Astrocyte (in vitro differentiated cells and primary cell): ENCODE measurements around the gene PUS7.

Experiments
- EZH2 ChIP-seq: IDR thresholded peaks from 2 replicates; pipeline ENCODE4 v1.6.1; 2012; ENCODE audit warnings: mild to moderate bottlenecking, low read length, inconsistent platforms; ENCODE audit not compliant: insufficient read depth
- TF ChIP-seq, protein P1 (sequence below): IDR thresholded peaks from 2 replicates; pipeline ENCODE4 v1.5.1; 2011; ENCODE audit warnings: low read depth, mild to moderate bottlenecking, inconsistent platforms, low read length, moderate library complexity; ENCODE audit not compliant: insufficient read depth

GRCh38 chr7:105512926-105513526, 9.0 kb downstream of the PUS7 start:
- TF ChIP-seq EZH2 = no peak
- TF ChIP-seq, protein P1, sequence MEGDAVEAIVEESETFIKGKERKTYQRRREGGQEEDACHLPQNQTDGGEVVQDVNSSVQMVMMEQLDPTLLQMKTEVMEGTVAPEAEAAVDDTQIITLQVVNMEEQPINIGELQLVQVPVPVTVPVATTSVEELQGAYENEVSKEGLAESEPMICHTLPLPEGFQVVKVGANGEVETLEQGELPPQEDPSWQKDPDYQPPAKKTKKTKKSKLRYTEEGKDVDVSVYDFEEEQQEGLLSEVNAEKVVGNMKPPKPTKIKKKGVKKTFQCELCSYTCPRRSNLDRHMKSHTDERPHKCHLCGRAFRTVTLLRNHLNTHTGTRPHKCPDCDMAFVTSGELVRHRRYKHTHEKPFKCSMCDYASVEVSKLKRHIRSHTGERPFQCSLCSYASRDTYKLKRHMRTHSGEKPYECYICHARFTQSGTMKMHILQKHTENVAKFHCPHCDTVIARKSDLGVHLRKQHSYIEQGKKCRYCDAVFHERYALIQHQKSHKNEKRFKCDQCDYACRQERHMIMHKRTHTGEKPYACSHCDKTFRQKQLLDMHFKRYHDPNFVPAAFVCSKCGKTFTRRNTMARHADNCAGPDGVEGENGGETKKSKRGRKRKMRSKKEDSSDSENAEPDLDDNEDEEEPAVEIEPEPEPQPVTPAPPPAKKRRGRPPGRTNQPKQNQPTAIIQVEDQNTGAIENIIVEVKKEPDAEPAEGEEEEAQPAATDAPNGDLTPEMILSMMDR = no peak
